Measurements from ENCODE around the gene DUSP10. TPM values are rescaled to one million over a fixed set of nuclear protein-coding genes. Genes with fewer than 3 reads are reported as not detected.

The DUSP10 gene
- polyA plus RNA-seq, 1 donor from 2014 or later = 2.0 TPM

- H3K9me3 ChIP-seq (ENCODE audit: low read length) = no peaks in the 10 kb centered on the region
- H4K20me1 ChIP-seq (ENCODE audit: insufficient read depth) = no peaks in the 10 kb centered on the region
- no peaks in the 10 kb centered on the region for H3K27me3 ChIP-seq (ENCODE audit: insufficient read depth, low read depth, low read length)
- no peak overlapping the region for H3K9ac ChIP-seq (ENCODE audit: low read length)
- no peak overlapping the region for H3K4me2 ChIP-seq (ENCODE audit: low read length)
- H2AFZ ChIP-seq (ENCODE audit: low read depth, low read length) = no peak overlapping the region
- no peaks in the 10 kb centered on the region for H3K9me2 ChIP-seq (ENCODE audit: insufficient read depth, low read length)
- no peaks in the 10 kb centered on the region for H3K79me2 ChIP-seq (replicated peaks; ENCODE audit: insufficient read depth, low read length)
- TF ChIP-seq CTCF (IDR thresholded peaks at IDR 0.05; ENCODE audit: poor library complexity, severe bottlenecking) (no peak), EP300 (conservative IDR thresholded peaks at IDR 0.05; ENCODE audit: poor library complexity, severe bottlenecking) (no peak), REST (IDR thresholded peaks at IDR 0.05; ENCODE audit: borderline replicate concordance) (no peak), TAF1 (IDR thresholded peaks at IDR 0.05; ENCODE audit: low read depth) (no peak), EZH2 (IDR thresholded peaks at IDR 0.05; ENCODE audit: borderline replicate concordance, insufficient read depth, low read length, poor library complexity, severe bottlenecking) (no peak), SMC3 (conservative IDR thresholded peaks at IDR 0.05; ENCODE audit: poor library complexity) (no peak), MXI1 (conservative IDR thresholded peaks at IDR 0.05; ENCODE audit: poor library complexity, severe bottlenecking) (no peak), RAD21 (conservative IDR thresholded peaks at IDR 0.05) (no peak), POLR2AphosphoS5 (IDR thresholded peaks at IDR 0.05) (no peak)
- H3K4me3 ChIP-seq (ENCODE audit: low read length) = no peak overlapping the region
- no peak overlapping the region for H3K27ac ChIP-seq (ENCODE audit: low read length)
- no peaks in the 10 kb centered on the region for H3F3A ChIP-seq (ENCODE audit: insufficient read depth, low read length, poor library complexity, severe bottlenecking)
- no peaks in the 10 kb centered on the region for H3K36me3 ChIP-seq (ENCODE audit: insufficient read depth, low read length)
Observed at GRCh38 chr1:221756830-221757551, 15.1 kb upstream of the DUSP10 start.

DNA sequence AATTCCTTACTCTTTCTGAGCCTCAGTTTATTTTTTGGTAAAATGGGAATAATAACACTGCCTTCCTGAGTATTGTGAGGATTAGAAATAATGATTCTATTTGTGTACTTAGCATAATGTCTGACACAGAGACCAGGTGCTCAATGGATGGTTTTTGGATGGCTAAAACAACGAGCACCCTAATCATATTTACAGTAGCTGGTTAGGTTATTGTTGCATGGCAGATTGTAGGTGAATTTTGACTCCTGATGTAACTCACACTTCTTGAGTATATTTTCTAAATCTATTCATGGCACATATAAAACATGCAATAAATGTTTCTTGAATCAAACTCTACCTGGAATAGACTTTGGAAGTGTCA, 11.9 kb upstream of the DUSP10 start:
- H3K27me3 ChIP-seq (ENCODE audit: insufficient read depth, low read depth, low read length) = no peaks in the 10 kb centered on the region
- no peaks in the 10 kb centered on the region for H3K79me2 ChIP-seq (replicated peaks; ENCODE audit: insufficient read depth, low read length)
- TF ChIP-seq EZH2 (IDR thresholded peaks at IDR 0.05; ENCODE audit: borderline replicate concordance, insufficient read depth, low read length, poor library complexity, severe bottlenecking) = no peak
- no peak for TF ChIP-seq REST (IDR thresholded peaks at IDR 0.05; ENCODE audit: borderline replicate concordance)
- no peak for TF ChIP-seq MXI1 (conservative IDR thresholded peaks at IDR 0.05; ENCODE audit: poor library complexity, severe bottlenecking)
- no peak for TF ChIP-seq POLR2AphosphoS5 (IDR thresholded peaks at IDR 0.05)
- no peak for TF ChIP-seq RAD21 (conservative IDR thresholded peaks at IDR 0.05)
- TF ChIP-seq SMC3 (conservative IDR thresholded peaks at IDR 0.05; ENCODE audit: poor library complexity) = no peak
- TF ChIP-seq CTCF (IDR thresholded peaks at IDR 0.05; ENCODE audit: poor library complexity, severe bottlenecking) = no peak
- TF ChIP-seq TAF1 (IDR thresholded peaks at IDR 0.05; ENCODE audit: low read depth) = no peak
- no peak for TF ChIP-seq EP300 (conservative IDR thresholded peaks at IDR 0.05; ENCODE audit: poor library complexity, severe bottlenecking)
- no peak overlapping the region for H3K27ac ChIP-seq (ENCODE audit: low read length)
- no peak overlapping the region for H2AFZ ChIP-seq (ENCODE audit: low read depth, low read length)
- H3K9ac ChIP-seq (ENCODE audit: low read length) = no peak overlapping the region
- no peaks in the 10 kb centered on the region for H4K20me1 ChIP-seq (ENCODE audit: insufficient read depth)
- no peaks in the 10 kb centered on the region for H3K9me3 ChIP-seq (ENCODE audit: low read length)
- H3K4me2 ChIP-seq (ENCODE audit: low read length) = no peak overlapping the region
- no peaks in the 10 kb centered on the region for H3F3A ChIP-seq (ENCODE audit: insufficient read depth, low read length, poor library complexity, severe bottlenecking)
- H3K4me3 ChIP-seq (ENCODE audit: low read length) = no peak overlapping the region
- H3K36me3 ChIP-seq (ENCODE audit: insufficient read depth, low read length) = no peaks in the 10 kb centered on the region
- H3K9me2 ChIP-seq (ENCODE audit: insufficient read depth, low read length) = no peaks in the 10 kb centered on the region
